Urothelium cell line (cell line): ENCODE results near the gene KRTAP23-1.

ENCODE experiments used
- DNase-seq: peaks from one replicate; pipeline ENCODE4 v3.0.0; 2011; ENCODE audit warnings: low spot score, mixed read lengths
- FAIRE-seq: peaks from 2 replicates; lab custom pipeline; 2011; peaks lifted over from hg19 to GRCh38; lab: Jason Lieb, UNC

KRTAP23-1 gene, protein sequence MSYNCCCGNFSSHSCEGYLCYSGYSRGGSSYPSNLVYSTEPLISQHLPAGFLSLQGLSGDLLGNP

DNA sequence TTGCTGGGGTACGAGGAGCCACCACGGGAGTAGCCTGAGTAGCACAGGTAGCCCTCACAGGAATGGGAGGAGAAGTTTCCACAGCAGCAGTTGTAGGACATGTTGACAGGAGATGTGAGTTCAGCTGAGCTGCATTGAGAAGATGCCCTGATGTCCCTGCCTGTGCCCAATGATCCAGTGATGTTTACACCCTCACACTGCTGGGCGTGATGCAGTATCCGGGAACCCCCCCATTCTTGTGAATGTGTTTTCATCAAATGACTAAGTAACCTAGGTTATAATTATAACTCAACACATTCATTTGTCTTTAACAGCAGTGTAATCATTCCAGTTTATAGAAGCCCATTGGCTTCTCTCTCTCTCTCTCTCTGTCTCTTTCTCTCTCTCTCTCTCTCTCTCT is at the start of gene KRTAP23-1:
Gene KRTAP23-1 (minus strand): TSS at position 101 of the 400 bp plus-strand sequence. CDS start 0 bp downstream, at position 101.
- FAIRE-seq, result peak; percentile 90
- no peak for DNase-seq

DNA sequence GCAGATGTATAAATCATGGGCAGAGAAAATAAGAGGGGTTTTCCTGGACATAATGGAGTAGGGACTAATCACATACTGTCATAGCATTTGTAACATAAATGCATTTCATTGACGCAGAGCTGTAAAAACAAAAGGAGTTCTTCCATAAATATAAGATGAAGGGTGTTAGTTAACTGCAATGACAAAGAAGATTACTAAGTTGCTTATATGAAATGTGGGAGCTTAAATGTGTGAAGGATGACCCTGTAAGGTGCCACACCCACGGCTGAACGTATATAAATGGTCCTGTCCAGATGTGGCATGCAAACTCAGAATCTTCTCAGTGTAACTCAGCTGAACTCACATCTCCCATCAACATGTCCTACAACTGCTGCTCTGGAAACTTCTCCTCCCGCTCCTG is 47.3 kb upstream of the KRTAP23-1 start, which contains the start of gene KRTAP13-1:
Gene KRTAP13-1 (plus strand): TSS at position 301 of the 400 bp plus-strand sequence. CDS start 56 bp downstream, at position 357.
- FAIRE-seq, result no peak
- no peak for DNase-seq

DNA sequence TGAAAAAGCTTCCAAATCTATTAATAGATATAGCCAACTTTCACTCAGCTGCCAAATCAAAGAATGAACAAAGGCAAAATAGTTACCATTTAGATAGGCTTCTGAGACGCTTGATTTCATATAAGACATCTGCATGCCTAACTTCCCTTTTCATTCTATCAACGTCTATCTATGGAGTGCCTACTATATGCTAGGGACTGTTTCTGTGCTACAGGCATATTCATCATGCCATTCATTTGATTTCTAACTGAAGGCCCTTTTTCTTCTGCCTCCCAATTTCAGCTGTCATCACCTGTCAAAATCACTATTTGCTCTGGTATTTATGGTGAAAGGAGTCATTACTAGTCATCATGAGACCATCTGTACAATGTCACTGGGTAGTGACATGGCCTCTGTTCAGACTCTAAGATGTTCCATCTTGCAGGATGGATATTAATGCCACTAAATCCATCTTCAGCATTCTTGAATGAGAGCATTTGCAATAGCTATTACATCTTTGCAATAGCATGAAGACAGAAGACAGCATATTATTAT is 43.2 kb upstream of the KRTAP23-1 start:
- peak; percentile 13 for FAIRE-seq
- DNase-seq, result no peak

DNA sequence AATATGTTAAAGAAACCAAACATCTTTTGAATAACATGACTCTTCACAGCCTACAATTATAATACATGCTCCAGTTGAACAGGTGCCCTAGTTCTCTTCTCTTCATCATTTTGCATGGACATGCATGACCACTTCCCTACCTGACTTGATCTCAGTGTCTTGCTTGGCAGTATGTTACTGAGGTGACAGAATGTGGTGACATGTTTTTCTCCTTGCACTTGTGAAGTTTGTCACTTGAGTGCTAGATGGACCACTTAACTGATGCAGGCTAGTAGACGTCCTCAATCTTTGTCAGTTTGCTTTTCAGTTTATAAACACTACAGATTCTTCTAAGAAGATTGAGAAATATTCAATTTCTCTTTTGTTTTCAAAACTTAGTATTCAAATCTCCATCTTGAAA is 33.8 kb upstream of the KRTAP23-1 start:
- FAIRE-seq (peak; percentile 55), DNase-seq (no peak)

DNA sequence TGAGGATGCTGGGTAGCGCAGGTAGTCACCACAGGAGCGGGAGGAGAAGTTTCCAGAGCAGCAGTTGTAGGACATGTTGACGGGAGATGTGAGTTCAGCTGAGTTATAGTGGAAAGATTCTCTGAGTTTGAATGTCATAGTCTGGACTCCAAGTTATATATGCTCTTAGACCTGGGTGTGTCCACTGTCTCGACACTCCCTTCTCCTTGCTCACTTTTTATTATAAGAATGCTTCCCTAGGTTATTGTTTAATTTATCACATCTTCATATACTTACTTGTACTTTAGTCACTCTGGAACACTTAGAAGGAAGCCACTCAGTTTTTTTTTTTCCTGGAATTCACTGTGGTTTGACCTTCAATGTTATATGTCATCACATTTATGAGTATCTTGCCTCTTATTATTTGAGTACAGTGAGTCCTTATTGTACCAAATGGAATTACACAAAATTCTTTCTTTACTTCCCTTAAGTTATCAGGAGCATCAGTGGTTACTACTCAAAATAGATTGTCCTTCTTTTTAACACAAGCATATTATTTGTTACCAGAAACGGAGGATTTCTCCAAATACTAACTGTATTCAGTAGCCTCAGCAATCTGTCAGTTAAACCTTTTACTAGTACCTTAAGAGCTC is 23.8 kb upstream of the KRTAP23-1 start, which contains the start of gene KRTAP13-2:
Gene KRTAP13-2 (minus strand): TSS at position 133 of the 632 bp plus-strand sequence. CDS start 58 bp downstream, at position 75.
- FAIRE-seq, result no peak

DNA sequence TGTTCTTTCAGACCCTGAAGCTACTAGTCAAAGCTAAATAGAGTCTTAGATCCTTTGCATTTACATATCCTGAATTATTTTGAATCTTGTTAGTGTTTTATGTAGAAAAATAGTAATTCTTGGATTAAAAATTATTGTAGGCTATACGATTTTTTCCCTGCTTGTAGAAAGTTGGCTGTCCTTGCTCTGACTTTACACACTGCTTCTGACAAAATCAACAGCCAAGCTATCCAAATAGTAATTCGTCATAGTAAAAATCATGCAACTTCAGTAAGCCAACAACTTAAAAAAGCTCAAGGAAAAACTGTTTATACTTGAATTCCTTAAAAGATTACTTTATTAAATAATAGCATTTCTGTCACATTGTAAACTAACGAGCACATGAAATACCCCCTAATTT is 7.5 kb upstream of the KRTAP23-1 start:
- DNase-seq (no peak), FAIRE-seq (no peak)

More for the DNA sequence above, 23.8 kb upstream of the KRTAP23-1 start, which contains the start of gene KRTAP13-2:
- DNase-seq, result no peak

DNA sequence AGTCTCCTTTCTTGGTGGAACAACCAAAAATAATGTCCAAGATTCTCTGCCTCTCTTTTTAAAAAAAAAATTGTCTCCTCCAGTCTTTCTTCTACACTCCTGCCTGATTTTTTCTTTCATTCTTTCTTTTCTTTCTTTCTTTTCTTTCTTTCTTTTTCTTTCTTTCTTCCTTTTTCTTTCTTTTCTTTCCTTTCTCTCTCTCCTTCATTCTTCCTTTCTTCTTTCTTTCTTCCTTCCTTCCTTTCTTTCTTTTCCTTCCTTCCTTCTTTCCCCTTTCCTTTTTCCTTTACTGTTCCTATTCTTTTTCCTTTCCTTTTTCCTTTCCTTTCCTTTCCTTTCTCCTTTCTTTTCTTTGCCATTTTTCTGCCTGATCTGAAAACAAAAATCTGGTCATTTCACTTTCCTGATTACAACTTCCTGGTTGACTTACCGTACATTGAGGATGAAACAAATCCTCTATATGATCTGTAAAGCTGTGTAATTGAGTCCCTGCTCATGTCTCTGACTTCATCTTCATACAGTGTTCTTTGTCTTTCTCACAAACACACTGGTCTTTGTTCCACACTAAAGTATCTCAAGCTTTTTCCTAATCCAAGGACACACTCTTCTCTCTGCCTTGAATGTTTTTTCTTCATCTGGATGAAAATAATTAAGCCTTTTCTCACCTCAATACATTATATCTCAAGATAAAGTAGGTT is 6.1 kb upstream of the KRTAP23-1 start:
- FAIRE-seq (no peak), DNase-seq (no peak)

DNA sequence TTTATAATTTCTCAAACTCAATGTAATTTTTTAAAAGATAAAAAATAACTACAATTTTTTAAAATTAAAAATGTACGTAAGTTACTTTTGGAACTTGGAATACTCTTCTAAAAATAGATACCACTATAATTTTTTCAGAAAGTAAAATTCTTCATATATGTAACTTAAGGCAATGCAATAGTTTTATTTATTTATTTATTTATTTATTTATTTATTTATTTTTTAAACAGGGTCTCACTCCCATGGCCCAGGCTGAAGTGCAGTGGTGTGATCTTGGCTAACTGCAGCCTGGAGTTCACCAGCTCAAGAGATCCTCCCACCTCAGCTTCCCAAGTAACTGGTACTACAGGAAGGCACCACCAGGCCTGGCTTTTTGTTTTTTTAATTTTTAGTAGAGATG is 3.1 kb upstream of the KRTAP23-1 start:
- FAIRE-seq, result no peak
- DNase-seq, result no peak

DNA sequence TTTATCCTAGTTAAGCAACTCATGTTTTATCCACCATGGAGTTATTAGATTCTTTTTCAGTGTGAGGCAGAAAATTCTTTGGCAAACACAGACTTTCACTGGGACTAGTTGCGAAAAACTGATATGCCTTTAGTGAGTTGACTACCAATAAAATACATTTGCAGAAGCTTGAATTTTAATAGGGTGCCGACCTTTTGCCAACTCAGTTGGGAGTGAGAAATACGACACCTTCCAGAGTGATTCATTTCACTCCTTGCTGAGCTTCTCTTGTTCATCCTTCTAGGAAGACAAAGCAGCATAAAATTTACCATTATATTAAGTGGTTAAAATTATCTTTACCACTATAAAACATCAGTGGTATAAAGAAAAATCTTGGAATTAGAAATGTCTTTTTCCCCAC is 1.2 kb upstream of the KRTAP23-1 start:
- peak; percentile 23 for DNase-seq
- FAIRE-seq, result no peak

DNA sequence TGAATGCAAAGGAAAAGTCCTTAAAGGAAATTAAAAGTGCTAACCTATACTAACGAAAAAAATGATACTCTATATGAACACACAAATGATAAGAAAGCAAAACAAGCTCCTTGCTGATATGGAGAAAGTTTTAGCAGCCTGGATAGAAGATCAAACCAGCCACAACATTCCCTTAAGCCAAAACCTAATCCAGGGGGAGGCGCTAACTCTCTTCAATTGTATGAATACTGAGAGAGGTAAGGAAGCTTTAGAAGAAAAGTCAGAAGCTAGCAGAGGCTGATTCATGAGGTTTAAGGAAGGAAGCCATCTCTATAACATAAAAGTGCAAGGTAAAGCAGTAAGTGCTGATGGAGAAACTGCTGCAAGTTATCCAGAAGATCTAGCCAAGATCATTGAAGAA is 3.4 kb downstream of the KRTAP23-1 start:
- DNase-seq (no peak), FAIRE-seq (no peak)

DNA sequence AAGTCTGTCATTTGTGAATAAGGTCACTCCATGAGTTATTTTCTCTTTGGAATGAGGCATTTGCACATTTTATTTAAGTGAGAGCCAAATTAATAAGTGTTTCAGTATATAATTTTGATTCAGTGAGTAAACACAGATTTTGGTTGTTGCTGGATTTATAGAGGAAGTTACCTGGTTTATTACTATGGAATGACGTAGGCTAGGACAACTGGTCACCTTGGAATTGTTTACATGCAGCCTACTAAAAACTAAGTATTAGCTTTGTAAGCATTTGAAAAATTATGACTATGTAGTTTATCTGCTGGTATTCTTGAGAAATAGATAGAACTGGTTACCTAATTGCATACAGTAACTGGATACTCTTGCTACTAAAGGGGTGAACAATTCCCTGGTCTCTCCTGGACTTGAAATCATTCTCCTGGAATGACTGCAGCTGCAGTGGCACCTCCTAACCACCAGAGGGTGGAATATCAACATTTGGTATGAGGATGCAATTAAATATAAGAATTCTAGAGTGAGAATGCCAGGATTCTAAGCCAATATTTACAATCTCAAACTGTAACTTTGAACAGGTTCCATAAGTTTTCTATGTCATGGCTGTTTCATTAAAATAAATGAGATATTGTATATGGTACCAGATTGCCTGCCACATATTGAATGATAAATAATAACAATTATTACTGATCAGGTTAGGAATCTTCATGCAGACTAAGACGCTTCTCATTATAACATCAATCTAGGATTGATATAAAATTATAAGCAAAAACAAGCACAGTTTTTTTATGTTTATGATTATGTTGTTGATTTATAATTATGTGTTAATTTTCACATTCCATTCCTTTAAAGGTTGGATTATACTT is 7.5 kb downstream of the KRTAP23-1 start:
- FAIRE-seq (no peak), DNase-seq (peak; percentile 67)

DNA sequence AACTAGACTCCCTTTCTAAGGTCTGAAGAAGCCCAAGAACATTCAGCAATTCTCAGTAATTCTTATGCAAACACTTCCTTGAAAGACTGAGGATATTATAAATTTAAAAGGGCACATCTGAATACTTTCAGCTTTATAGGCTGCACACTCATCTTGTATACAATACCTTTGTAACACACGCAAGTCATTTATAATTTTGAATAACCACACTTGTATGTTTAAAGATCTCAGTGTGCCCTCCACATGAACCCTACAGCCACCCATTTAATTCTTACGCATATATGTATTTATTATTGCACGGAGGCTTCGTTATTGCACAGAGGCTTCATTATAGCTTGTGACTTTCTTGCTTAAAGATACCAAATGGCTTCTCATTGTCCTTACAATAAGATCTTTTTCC is 9.7 kb downstream of the KRTAP23-1 start:
- no peak for FAIRE-seq
- no peak for DNase-seq

DNA sequence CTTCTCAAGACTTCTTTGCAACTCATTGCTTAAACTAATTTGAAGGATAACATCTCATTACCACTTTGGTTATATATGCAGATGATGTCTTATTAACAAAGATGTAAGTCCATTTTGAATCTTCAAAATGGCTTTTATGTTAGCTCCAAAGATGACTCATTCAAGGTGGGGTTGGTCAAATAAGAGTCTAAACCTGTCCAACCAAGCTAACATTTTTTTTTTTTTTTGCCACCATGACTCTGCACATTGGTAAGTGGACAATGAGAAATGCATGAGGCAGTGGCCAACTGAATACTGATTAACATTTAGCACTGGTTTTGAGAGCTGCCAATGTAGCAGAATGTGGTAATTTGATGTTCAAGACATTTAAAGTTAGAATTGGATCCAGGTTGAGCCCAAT is 10.6 kb downstream of the KRTAP23-1 start:
- no peak for DNase-seq
- FAIRE-seq, result no peak

DNA sequence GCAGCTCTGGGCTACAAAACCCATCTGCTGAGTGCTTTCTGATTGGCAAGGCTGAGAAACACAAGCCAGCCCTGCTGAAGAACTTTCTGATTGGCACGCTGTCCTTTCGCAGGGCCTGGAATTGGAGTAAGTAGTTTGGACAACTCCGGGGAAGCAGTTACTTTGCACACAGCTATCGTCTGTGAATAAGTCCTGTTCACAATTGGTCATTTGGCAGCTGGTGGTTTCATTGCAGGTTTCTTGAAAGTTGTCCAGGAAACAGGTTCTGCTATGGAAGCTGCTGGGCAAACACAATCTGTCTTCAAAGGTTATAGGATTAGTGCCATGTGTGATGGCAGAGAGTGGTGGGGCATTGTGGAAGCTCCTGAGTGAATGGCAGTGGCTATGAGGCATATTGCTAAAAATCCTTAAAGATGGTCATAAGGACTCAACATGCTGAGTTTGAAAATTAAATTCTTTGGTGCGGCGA is 11.1 kb downstream of the KRTAP23-1 start, which contains the start of gene KRTAP27-1:
Gene KRTAP27-1 (minus strand): TSS at position 419 of the 469 bp plus-strand sequence. CDS start 26 bp downstream, at position 393.
- FAIRE-seq (no peak), DNase-seq (no peak)

DNA sequence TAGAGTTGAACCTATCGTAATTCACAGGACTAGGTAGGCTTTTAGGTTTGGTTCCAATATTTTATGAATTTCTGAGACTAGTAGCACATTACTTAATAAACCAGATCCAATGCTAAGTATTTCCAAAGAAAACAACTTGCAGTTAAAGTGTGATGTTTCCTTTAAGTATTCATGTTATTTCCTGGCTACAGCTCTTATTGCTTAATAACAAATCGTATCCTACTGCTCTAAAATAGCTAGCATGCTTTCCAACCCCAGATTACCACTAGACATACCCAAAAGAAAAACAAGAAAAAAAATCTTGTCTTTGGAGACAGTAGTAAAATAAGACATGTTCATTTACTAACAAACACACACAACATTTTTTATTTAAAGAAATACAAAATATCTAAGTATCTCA is 11.8 kb downstream of the KRTAP23-1 start:
- FAIRE-seq, result no peak

DNA sequence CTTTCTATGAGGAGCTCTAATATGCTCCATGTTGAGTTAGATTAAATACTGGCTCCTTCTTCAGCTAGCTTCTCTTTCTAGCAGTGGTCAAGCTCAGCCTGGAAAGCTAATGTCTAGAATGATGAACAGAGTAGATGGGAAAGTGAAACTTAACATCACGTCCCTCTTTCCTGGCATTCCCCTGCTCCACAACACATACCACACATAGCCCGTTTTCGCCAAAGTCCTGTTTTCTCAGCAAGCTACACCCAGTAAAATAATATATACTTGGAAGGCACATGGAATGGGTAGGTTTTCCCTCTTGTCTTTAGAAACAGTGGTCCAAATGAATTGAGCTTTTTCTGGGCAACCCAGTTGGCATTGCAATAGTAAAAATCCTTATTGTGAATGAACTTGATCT is 14.7 kb downstream of the KRTAP23-1 start:
- no peak for DNase-seq
- peak; percentile 55 for FAIRE-seq

More for the DNA sequence above, 11.8 kb downstream of the KRTAP23-1 start:
- DNase-seq, result no peak

DNA sequence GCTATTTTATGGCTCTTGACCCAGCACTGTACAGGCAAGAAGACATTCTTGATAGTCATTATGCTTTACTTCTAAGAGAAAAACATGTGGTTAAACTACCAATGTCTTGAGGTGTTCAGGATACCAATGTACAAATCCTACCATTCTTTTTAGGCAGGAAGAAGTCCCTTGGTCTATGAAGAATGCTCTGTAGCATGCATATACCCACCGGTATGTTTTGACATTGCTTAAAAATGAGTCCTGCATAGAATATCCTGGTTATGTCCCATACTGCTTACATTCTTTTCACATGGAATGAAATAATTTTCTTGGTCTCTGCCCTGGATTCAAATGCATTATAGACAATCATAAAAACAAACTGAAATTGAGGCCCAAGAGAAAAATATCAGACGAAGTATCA is 15.7 kb downstream of the KRTAP23-1 start:
- DNase-seq (no peak), FAIRE-seq (peak; percentile 32)

DNA sequence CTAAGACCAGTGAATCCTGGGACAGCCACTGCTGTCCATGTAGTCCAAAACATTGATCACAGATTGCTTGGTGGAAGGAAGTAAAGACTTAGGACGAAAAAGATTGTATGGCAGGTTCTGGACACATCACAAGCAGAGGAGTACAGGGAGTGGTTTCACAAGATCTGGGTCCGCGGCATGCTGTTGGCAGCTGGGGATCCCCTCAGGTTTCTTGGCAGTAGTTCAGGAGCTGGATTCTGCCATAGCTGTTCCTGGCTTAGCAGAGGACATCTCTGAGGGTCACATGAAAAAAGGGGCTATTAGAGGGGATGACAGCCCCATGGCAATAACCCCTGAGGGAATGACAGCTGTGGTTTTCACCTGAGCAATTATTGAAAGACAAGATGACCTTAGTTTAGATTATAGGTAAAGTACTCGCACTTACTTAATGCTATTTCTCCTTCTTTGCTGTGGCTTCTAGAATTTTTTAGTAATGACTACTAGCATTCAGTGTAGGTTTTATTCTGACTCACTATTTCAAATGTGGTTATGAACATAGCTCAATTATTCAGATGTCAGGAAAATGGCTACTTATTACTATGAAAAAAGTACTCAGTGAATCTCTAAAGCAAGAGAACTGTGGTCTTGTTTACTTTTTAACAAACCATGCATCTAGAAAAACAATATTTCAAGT is 19.1 kb downstream of the KRTAP23-1 start:
- DNase-seq (peak; percentile 32), FAIRE-seq (no peak)

DNA sequence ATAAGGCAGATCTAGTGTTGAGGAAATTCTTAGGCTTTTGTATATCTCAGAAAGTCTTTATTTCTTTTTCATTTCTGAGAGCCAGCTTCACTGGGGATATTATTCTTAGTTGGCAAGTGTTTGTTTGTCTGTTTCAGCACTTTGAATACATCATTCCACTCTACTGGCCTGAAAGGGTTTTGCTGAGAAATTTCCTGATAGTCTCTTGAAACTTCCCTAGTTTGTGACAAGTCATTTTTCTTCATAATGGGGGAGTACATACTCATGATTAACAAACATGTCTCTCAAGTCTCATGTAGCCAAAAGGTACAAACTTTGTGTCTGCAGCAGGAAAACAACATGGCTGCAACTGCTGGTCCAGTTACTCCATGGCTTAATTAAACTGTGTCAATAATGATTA is 22.0 kb downstream of the KRTAP23-1 start:
- FAIRE-seq (no peak), DNase-seq (no peak)

DNA sequence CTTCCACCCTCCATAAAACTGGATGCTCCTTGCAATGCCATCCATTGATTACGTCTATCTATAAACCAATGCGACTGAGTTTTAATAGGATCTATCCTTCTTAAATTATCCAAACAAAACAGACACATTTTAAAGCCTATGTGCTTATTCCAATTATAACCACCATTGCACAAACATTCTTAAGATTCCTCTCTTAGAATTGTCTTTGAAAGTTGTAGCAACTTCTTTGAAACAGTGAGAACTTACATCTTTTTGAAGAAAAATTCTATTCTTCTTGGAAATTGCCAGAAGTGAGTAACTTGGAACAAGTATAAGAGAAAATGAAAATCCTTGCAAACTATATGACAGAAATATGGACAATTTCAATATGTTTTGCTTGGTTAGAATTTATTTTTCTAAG is 28.2 kb downstream of the KRTAP23-1 start, which contains the start of gene KRTAP26-1:
Gene KRTAP26-1 (minus strand): TSS at position 101 of the 400 bp plus-strand sequence. CDS start 280 bp downstream, outside the sequence.
- DNase-seq (no peak), FAIRE-seq (no peak)
